ENCODE results near the gene CCDC28B.

GRCh38 chr1:32186077-32186476, 14.3 kb upstream of the CCDC28B start:
- TF ChIP-seq CTCF (IDR thresholded peaks at IDR 0.05 in 8 of 11, conservative IDR thresholded peaks at IDR 0.05 in 3 of 11) = no peak
- no peak for TF ChIP-seq POLR2AphosphoS5 (IDR thresholded peaks at IDR 0.05)
- no peak for TF ChIP-seq POLR2A (IDR thresholded peaks at IDR 0.05)

Data from spleen (tissue), 7 donors.